Measurements from ENCODE around the gene ANKS1A.
A peak's percentile ranks its signal among the peaks of the same experiment; 100 is the strongest.
"Not testable (repeated sequence)": the region's sequence is repeated elsewhere in the genome, so short reads cannot be mapped to it uniquely, and the experiment has no call there.

Gene ANKS1A

GRCh38 chr6:35128496-35128895, 239.4 kb downstream of the ANKS1A start:
- no peak for DNase-seq

DNA sequence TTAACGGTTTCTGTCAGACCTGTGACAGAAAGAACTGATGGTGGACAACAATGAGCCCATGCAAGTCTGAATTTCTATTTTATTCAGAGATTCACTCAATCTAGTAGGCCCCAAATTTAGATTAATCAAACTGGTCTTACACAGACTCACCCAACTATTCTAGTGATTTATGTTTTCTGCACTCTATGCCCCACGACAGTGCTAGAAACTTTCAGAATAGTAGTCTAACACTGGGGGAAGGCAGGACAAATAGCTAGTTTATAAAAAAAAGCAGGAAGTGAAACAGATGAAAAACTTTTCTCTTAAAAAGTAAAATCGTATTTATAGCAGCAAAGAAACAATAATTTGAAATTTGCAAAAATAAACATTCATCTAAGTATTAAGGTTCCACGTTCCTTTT, 247.1 kb downstream of the ANKS1A start:
- DNase-seq, result no peak

GRCh38 chr6:35138191-35138590, 249.1 kb downstream of the ANKS1A start:
- not testable (repeated sequence) for DNase-seq

DNA sequence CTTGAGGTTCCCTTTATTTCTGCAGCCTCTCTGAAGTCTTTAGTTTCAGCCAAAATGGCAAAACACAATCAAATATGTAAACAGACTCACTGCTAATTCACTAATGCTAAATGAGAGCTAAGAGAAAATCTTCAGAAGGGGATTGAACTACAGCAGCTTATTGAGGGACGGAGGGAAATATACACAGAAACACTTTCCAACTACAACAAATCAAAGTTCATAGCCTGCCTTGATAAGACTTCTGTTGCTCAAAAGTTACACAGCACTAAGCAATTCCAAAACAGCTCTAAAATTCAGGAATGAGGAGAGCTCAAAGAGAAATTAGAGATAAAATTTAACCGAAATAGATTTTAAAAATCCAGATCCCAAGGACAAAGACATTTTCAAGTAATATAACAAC, 250.4 kb downstream of the ANKS1A start:
- DNase-seq, result no peak

GRCh38 chr6:35139924-35140638, 251.0 kb downstream of the ANKS1A start:
- peak; percentile 53 to 54 for DNase-seq

DNA sequence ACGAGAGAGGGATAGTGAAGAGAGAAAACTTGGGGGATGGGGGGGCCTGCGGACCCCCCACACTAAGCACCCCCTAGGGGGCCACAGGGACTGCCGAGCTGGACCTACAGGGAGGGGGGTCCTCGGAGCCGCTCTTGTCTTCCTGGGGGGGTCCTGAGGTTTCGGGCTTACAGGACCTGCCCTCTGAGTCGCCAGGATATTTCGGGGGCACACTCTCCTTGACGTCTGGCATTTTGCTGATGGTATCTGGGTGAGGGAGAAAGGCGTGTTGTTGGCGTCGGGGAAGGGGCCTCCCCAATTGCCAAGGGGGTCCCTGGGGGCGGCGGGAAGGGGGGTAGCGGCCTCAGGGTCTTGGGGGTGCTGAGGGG, 251.6 kb downstream of the ANKS1A start:
- DNase-seq, result no peak

Data from NCI-H1930 (cell line).